HUES64 (cell line): Measurements from ENCODE around the gene CALY.
A peak's percentile ranks its signal among the peaks of the same experiment; 100 is the strongest.

Experiments used
- H3K27ac ChIP-seq: 2 replicates; pipeline ENCODE4 v1.7.0; 2013; ENCODE audit warnings: low read depth, low read length, inconsistent platforms
- H3K27me3 ChIP-seq: 2 replicates; pipeline ENCODE4 v1.6.1; 2013; ENCODE audit warnings: mild to moderate bottlenecking, low read length; ENCODE audit not compliant: insufficient read depth
- H3K36me3 ChIP-seq: 2 replicates; pipeline ENCODE4 v1.6.1; 2013; ENCODE audit warnings: mild to moderate bottlenecking, low read length; ENCODE audit not compliant: insufficient read depth
- H3K4me1 ChIP-seq: 2 replicates; pipeline ENCODE4 v1.6.1; 2013; ENCODE audit warnings: mild to moderate bottlenecking, low read length, moderate library complexity; ENCODE audit not compliant: insufficient read depth
- H3K4me3 ChIP-seq: 2 replicates; pipeline ENCODE4 v1.5.1; 2013; ENCODE audit warnings: mild to moderate bottlenecking, low read length, moderate library complexity
- H3K9ac ChIP-seq: 2 replicates; pipeline ENCODE4 v1.6.1; 2013; ENCODE audit warnings: mild to moderate bottlenecking, low read depth, low read length
- H3K9me3 ChIP-seq: 2 replicates; pipeline ENCODE4 v1.6.1; 2013; ENCODE audit warnings: low read depth, low read length; ENCODE audit not compliant: insufficient read depth
- WGBS: fragments of 150-250, 120-280 bp; methylation state at CpG from one replicate; pipeline ENCODE4 v1.1.7; 2013; ENCODE audit warnings: missing lambda C conversion rate; 5-methylcytosine and 5-hydroxymethylcytosine counted together

Gene CALY

DNA sequence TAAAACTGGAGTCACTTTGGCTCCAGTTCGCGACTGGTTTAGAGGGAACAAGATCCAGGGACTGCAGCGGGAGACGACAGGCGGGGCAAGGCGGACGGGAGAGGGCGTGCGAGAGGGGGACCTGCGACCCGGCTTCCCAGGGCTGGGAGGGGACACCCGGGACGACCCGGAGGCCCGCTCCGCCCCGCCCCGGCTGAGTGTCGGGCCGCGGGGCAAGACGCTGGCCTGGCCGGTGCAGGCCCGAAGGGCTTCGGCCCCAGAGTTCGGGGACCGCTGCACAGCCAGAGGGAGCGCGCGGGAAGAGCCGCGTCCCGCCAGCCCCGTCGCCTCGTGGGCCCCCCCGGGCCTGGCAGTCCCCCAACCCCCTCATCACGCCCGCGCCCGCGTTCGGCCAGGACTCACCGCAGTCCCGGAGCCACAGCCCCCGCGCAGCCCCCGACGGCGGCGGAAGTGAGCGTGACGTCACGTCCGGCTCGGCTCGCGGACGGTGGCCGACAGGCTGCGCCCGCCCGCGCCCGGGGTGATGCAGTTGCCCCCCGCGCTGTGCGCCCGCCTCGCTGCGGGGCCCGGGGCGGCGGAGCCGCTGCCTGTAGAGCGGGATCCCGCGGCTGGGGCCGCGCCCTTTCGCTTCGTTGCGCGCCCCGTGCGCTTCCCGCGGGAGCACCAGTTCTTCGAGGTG, 28.1 kb downstream of the CALY start, which contains the start of the genes TUBGCP2 and ZNF511:
Gene TUBGCP2, minus strand, starts transcription at position 452 of the 679 bp plus-strand sequence. CDS start 5,931 bp downstream, outside the sequence.
Gene ZNF511, plus strand, starts transcription at position 494 of the 679 bp plus-strand sequence. Its CDS starts 30 bp downstream, at position 524.
- under 1% methylated on average over 89 of the region's 89 CpGs for WGBS
- Histone ChIP-seq H3K4me1 (no peaks in the 10 kb centered on the region), H3K9ac (peak within 1 kb of the TSS; percentile 93), H3K9me3 (no peaks in the 10 kb centered on the region), H3K4me3 (peak within 1 kb of the TSS; percentile 92), H3K27me3 (no peaks in the 10 kb centered on the region), H3K36me3 (peaks cover 30% of the 10 kb centered on the region), H3K27ac (peak within 1 kb of the TSS; percentile 96)

DNA sequence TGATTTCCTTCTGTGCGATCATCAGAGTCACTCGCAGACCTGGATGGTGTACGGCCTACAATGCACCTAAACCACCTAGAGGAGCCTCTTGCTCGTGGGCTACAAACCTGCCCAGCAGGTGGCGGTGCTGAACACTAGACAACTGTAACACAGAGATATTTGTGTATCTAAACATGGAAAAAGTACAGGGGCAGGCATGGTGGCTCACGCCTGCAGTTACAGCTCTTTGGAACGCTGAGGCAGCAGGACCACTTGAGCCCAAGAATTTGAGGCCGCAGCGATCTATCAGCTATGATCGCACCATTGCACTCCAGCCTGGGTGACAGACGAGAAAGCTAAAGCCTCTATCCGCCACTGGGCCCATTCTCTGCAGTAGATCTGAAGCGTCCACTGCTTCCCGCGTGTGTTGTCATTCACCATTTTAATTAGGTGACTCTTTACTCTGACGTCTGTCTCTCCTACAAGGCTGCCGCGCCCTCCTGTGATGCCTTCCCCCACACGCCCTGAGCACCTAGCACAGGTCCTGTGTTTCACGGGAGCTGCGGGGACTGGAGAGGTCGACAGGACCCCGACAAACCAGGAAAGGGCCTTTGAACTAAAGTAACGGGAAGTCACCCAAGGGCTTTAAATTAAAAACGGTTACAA, 28.8 kb downstream of the CALY start:
- no peaks in the 10 kb centered on the region for H3K4me1 ChIP-seq
- peak overlapping the region; percentile 92 for H3K4me3 ChIP-seq
- H3K27me3 ChIP-seq: no peaks in the 10 kb centered on the region
- H3K9ac ChIP-seq: peak overlapping the region; percentile 93
- no peaks in the 10 kb centered on the region for H3K9me3 ChIP-seq
- H3K27ac ChIP-seq: peak overlapping the region; percentile 96
- H3K36me3 ChIP-seq: peaks cover 28% of the 10 kb centered on the region
- WGBS: 11% methylated on average over 25 of the region's 25 CpGs

DNA sequence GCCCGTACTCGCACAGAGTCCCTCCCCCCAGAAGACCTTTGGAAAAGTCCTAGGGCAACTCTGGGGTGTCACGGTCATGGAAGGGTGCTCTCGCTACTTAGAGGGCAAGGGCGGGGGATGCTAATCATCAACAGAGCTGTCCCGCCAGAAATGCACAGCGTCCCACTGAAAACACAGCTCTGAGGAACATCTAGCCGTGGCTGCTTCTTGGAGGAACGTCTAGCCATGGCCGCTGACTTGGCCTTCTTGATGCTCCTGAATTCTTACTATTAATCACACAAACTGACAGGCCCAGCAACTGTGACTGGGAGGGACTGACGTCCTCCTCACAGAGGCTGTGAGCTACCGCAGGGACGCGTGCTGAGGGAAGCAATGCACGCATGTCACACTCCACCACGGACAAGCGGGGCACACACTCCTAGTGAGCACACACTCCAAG, 29.7 kb downstream of the CALY start:
- WGBS: 95% methylated on average over 17 of the region's 17 CpGs

DNA sequence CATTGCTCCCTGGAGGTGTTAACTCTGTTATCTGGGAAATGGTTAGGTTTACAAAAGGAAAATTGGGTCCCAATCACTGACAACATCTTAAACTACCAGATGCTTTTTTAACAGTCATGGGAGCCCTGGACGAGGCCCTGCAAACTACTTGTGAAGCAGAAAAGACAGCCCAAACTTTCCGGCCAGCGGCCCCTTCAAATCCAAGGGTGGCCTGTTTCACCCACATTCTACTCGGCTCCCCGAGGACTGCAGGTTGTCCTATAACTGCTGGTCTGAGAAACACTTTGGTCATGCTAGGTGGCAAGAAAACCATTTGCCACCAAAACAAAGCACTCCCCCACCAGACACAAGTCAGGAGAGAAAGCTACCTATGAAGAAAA, 30.6 kb downstream of the CALY start:
- WGBS: 93% methylated on average over 5 of the region's 5 CpGs
- H3K9ac ChIP-seq: no peak overlapping the region
- H3K27me3 ChIP-seq: no peaks in the 10 kb centered on the region
- no peak overlapping the region for H3K27ac ChIP-seq
- H3K4me3 ChIP-seq: no peak overlapping the region
- no peaks in the 10 kb centered on the region for H3K4me1 ChIP-seq
- no peaks in the 10 kb centered on the region for H3K9me3 ChIP-seq
- peaks cover 22% of the 10 kb centered on the region for H3K36me3 ChIP-seq

More for the DNA sequence above, 29.7 kb downstream of the CALY start:
- no peak overlapping the region for H3K4me3 ChIP-seq
- no peak overlapping the region for H3K27ac ChIP-seq
- H3K9me3 ChIP-seq: no peaks in the 10 kb centered on the region
- peaks cover 27% of the 10 kb centered on the region for H3K36me3 ChIP-seq
- no peaks in the 10 kb centered on the region for H3K27me3 ChIP-seq
- H3K4me1 ChIP-seq: no peaks in the 10 kb centered on the region
- H3K9ac ChIP-seq: no peak overlapping the region

DNA sequence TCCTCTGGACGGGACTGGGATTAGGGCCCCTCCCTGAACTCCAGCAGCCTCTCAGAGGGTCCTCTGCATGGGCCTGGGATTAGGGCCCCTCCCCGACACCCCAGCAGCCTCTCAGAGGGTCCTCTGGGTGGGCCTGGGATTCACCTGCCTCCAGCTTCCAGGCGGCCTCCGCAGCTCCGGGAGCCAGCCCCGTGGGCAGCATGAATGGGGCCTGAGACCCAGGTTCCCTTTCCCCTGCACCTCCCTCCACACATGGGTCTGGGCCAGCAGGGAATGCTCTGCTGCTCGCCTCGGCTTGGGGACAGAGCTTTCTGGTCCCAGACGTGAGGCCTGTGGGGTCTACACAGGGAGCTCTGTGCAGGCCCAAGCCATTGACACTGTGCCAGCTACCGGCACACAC, 33.5 kb downstream of the CALY start:
- Histone ChIP-seq H3K9me3 (no peaks in the 10 kb centered on the region), H3K27me3 (no peaks in the 10 kb centered on the region), H3K36me3 (peaks cover 37% of the 10 kb centered on the region), H3K4me1 (no peaks in the 10 kb centered on the region), H3K9ac (no peak overlapping the region), H3K4me3 (no peak overlapping the region), H3K27ac (no peak overlapping the region)
- WGBS: 93% methylated on average over 10 of the region's 10 CpGs

DNA sequence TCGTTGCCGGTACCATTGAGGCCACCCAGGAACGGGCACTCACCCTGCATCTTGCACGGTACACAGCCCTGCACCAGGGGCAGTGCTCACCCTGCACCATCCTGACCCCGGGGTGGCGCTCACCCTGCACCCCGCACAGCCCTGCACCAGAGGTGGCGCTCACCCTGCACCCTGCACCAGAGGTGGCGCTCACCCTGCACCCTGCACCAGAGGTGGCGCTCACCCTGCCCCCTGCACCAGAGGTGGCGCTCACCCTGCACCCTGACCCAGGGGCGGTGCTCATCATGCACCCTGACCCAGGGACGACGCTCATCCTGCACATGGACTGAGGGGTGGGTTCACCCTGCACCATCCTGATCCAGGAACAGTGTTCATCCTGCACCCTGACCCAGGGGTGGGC, 34.5 kb downstream of the CALY start:
- Histone ChIP-seq H3K27me3 (no peaks in the 10 kb centered on the region), H3K27ac (no peak overlapping the region), H3K4me3 (no peak overlapping the region), H3K9me3 (no peaks in the 10 kb centered on the region), H3K36me3 (peaks cover 46% of the 10 kb centered on the region), H3K9ac (no peak overlapping the region), H3K4me1 (no peaks in the 10 kb centered on the region)
- 95% methylated on average over 14 of the region's 14 CpGs for WGBS

DNA sequence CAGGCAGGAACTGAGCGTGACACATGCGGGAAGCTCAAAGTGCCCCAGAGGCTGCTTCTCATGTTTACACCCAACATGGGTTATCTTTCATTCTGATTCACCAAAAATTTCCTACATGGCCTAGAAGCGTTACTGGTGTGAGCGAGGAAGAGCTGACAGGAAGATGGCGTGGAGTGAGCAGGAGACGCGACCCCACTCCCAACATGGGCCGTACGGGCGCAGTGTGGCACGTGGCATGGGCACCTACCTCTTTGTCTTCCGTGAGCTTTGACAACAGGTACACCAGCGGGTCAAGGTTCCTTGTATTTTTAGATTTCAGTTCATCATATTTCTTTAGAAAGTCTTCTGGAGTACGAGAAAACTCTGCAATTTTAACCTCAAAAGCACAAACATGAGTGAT, 37.0 kb downstream of the CALY start:
- peaks cover 70% of the 10 kb centered on the region for H3K36me3 ChIP-seq
- 96% methylated on average over 14 of the region's 14 CpGs for WGBS
- H3K4me1 ChIP-seq: no peaks in the 10 kb centered on the region
- H3K9me3 ChIP-seq: no peaks in the 10 kb centered on the region
- H3K9ac ChIP-seq: no peak overlapping the region
- H3K27ac ChIP-seq: no peak overlapping the region
- no peaks in the 10 kb centered on the region for H3K27me3 ChIP-seq
- no peak overlapping the region for H3K4me3 ChIP-seq

DNA sequence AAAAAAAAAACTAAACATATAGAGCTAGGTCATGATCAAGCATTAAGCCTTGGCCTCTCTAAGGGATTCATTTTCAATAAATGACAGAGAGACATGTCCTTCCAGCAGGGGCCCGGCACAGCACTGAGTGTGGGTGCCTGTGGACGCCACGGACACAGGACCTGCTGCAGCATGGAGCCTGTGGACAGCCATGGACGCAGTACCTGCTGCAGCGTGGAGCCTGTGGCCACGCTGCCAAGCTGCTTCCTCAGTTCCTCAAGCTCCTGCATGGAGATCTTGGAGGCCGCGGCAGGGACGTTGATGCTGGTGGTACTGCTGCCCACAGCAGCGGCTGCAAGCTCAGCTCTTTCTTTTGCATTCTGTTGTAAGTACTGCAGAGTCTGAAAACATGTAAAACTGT, 37.5 kb downstream of the CALY start:
- WGBS: 97% methylated on average over 10 of the region's 10 CpGs
- H3K36me3 ChIP-seq: peaks cover 73% of the 10 kb centered on the region
- H3K27ac ChIP-seq: no peak overlapping the region
- H3K4me3 ChIP-seq: no peak overlapping the region
- H3K27me3 ChIP-seq: no peaks in the 10 kb centered on the region
- H3K9ac ChIP-seq: no peak overlapping the region
- no peaks in the 10 kb centered on the region for H3K4me1 ChIP-seq
- no peaks in the 10 kb centered on the region for H3K9me3 ChIP-seq

DNA sequence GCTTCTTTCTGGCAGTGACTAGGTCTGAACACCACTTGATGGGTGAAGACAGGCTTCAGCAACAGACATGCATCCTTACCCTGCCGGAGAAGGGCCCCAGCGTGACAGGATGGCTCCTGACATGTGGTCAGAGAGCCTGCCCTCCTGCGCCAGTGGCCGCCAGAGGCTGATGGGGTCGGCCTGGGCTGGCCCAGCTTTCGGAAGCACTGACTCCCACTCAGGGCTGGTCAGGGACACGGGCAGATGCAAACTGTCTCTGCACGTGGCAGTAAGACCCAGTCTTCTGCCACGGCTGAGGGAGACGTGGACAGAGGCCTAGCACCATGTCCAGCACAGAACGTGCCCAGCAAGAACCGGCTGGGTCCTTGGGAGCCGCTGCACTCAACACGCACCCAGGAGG, 38.2 kb downstream of the CALY start:
- WGBS: 94% methylated on average over 14 of the region's 14 CpGs
- Histone ChIP-seq H3K9me3 (no peaks in the 10 kb centered on the region), H3K27ac (no peak overlapping the region), H3K27me3 (no peaks in the 10 kb centered on the region), H3K9ac (no peak overlapping the region), H3K4me3 (no peak overlapping the region), H3K36me3 (peaks cover 79% of the 10 kb centered on the region), H3K4me1 (no peaks in the 10 kb centered on the region)

DNA sequence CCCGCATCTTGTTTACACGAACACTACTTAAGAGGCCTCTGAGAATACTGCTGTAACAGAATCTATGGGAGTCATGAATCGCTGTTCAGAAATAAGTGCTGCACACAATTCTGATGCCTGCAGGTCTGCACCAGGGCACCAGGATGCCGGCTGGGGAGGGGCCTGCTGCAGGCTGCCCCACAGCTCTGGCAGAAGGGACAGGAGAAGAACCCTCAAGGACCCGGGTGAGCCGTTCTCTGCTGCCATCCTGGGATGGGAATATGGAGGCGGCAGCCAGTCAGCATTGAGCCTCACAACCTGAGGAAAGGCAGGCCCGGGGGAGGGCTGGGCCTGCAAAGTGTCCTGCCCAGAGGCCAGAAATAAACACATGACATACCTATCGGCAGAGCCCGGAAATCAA, 39.2 kb downstream of the CALY start:
- Histone ChIP-seq H3K4me1 (no peaks in the 10 kb centered on the region), H3K9me3 (no peaks in the 10 kb centered on the region), H3K36me3 (peaks cover 85% of the 10 kb centered on the region), H3K27ac (no peak overlapping the region), H3K9ac (no peak overlapping the region), H3K4me3 (no peak overlapping the region), H3K27me3 (no peaks in the 10 kb centered on the region)
- 96% methylated on average over 10 of the region's 10 CpGs for WGBS

DNA sequence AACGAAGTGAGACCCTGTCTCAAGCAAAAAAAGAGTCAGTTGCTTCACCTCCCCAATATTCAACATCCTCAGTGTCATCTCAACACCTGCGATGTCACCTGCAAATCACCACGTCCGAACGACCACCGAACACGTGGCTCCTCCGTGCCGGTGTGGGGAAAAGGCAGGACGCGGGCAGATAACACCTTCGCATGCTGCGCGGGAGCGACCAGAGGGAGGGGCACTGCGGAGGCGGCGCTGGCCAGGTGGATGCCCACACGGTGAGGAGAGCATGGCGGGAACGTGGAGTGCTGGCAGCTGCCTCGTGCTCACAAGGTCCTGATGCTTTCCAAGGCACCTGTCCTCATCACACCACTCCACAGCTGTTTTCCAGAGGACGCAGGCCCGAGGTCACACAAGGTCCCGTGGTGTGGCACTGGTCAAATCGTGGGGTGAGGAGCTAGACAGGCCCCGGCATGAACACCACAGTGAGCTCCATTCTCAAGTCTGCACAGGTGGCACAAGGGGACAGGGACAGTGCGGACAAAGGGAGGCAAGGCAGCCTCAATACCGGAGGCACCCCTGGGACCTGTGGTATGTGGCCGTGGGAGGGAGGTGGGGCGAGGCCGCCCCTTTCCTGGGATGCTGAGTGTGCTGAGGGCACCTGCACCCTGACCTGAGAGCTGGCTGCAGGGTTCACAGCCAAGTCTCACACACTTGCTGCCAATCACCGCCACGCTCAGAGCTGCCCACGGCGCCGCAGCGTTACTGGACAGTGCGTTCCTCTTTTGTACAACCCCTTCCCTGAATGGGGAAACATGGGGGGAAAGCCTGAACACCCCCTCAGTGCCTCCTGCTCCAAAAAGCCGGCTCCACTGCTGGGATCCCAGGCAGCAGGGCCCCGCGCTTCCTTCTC, 41.0 kb downstream of the CALY start:
- Histone ChIP-seq H3K9me3 (no peaks in the 10 kb centered on the region), H3K4me3 (no peak overlapping the region), H3K27ac (no peak overlapping the region), H3K9ac (no peak overlapping the region), H3K4me1 (no peaks in the 10 kb centered on the region), H3K27me3 (no peaks in the 10 kb centered on the region), H3K36me3 (peaks cover 81% of the 10 kb centered on the region)
- 96% methylated on average over 42 of the region's 42 CpGs for WGBS
